GM21390 (cell line): Measurements from ENCODE around the gene UBE2E2.

Experiments
- ATAC-seq: cut with Tn5 transposase; IDR thresholded peaks from one replicate; pipeline ENCODE4 v1.9.1; 2021; ENCODE audit not compliant: unreplicated experiment

UBE2E2 gene

GRCh38 chr3:23272820-23273219, 69.7 kb downstream of the UBE2E2 start:
- no peak for ATAC-seq

GRCh38 chr3:23275061-23275460, 71.9 kb downstream of the UBE2E2 start:
- ATAC-seq = no peak

- no peak for ATAC-seq
Measured at GRCh38 chr3:23275814-23276213, 72.7 kb downstream of the UBE2E2 start.

GRCh38 chr3:23276913-23277658, 74.0 kb downstream of the UBE2E2 start:
- ATAC-seq = no peak

- no peak for ATAC-seq
Measured at GRCh38 chr3:23277688-23278087, 74.6 kb downstream of the UBE2E2 start.

- no peak for ATAC-seq
Measured at GRCh38 chr3:23283625-23284024, 80.5 kb downstream of the UBE2E2 start.

- no peak for ATAC-seq
Measured at GRCh38 chr3:23288286-23288685, 85.2 kb downstream of the UBE2E2 start.

DNA sequence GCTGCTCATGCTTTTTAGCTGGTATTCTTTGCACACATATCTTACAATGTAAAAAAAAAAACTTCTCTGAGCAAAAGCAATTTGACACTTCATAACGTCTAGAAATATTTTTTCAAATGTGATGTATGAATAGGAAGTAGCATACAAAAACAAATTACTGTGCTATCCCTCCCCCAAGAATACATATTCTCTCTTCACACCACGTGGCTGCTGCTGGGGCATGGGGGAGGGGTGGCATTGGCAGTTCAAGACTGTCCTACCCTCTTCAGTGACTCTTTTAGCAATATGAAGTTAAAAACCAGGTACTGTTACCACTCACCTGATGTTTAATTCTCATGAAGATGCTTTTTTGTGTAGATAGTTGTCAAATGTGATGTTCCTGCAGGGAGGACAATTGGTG, 85.6 kb downstream of the UBE2E2 start:
- no peak for ATAC-seq

DNA sequence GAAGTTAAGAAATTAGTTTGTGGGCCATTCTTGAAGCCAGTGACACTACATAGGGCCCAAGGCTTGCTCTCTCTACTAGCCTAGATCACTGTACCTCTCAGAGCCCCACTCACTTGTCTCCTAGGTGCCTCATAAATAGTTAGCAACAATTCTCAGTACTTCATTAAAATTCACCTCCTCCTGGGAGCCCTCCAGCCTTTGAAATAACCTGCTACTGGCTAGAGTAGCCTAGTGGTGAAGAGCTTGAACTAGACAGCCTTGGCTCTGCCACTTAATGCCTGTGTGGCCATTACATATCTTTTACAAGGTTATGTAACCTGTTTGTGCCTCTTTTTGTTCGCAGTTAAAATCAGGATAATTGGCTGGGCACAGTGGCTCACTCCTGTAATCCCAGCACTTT, 89.3 kb downstream of the UBE2E2 start:
- no peak for ATAC-seq

DNA sequence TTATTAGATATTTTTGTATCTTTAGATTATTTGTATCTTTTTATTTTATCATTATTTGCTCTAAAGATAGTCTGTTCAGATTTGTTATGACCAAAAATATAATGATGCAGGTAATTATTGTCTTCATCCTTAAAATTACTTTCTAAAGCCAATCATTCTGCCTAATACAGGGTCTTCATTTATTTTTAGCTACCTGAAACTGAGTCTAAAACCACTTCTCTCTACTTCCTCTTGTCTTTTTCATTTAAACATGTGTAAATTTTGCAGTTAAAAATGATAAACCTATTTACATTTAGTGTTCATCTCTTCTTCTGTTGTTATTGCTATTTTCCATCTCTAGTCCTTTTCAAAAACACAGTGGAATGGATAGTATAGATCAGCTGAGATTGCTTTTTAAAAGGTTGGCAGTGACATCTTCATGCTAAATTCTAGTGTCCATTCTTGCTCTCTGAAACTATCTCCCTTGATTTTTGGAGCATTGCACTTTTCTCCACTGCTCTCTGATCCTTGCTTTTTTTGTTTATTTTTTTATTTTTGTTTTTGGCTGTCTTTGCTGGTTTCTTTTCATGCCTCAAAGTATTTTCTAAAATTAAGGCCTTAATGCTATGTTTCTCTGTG, 91.8 kb downstream of the UBE2E2 start:
- no peak for ATAC-seq

DNA sequence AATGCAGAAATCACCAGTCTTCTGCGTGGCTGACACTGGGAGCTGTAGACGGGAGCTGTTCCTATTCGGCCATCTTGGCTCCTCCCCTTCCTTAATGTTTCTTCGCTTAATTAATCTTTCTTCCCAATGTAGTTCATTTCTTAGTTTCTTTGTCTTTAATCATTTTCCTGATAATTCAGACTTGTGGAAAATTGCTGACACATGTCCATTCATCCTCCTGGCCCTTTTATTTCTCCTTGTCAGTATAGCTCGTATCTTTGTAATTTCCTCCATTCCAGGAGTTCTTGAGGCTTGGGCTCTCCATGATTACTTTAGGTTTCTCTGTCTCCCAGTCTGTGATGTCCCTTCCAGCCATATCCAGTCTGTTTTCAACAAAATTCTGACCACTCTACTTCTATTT, 98.7 kb downstream of the UBE2E2 start:
- ATAC-seq = no peak

DNA sequence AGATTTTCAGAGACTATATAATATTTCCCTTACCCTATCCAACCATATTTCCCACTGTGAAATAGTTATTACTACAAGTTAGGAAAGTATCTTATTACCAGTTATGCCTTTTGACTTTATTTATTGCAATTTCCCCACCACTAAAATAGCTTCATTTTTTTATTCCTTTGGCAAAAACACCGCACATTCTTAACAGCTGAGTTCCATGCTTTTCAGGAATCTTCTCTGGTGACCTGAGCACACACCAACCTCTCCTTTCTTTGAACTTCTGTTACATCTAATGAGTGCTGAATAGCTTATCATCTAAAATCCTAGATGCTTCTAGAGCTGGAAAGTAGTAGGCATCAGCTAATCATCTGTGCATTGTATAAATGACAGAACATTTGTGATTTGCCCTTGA, 99.1 kb downstream of the UBE2E2 start:
- no peak for ATAC-seq

DNA sequence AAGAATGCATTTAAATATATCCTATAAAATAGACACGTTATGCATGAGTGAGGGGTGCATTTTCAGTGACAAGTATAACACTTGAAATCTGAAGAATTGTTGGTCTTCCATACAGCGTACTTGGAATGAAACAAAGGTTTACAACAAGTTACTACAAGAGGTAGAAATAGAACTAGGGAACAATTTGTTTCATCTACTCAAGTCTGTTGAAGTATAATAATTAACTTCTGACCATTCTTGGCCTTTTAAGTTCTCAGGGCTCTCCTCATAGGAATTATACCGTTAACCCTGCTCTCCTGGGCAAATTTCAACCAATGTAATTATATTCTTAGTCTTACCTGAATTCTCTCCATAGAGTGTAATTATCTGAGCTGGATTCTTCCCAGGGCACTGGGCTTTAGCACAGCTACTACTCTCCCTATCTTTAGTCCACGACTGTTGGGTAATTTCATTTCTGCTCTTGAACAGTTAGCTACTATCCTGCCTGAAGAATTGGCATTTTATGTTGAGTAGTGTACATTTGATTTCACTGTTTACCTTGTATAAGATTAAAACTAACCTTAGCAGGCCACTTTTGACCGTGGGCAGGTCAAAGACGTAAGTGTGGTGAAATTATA, 100.6 kb downstream of the UBE2E2 start:
- no peak for ATAC-seq

DNA sequence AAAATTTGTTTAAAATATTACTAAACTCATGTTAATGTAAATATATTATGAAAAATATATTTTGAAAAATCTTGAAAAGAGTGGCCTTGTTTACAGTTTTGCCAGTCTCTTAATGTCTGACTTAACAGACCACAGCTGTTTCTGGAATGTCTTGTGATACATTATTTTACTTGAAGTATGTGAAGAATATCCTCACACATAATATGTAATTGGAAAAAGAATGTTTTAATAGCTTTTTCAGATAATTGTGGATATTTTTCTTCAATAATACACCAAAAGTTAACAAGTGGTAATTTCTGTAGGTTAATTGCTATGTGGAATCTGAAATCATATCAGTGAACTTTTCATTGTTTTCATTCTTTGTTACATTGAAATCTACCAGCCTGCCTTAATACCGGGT, 101.3 kb downstream of the UBE2E2 start:
- no peak for ATAC-seq

GRCh38 chr3:23308986-23309625, 106.0 kb downstream of the UBE2E2 start:
- no peak for ATAC-seq

DNA sequence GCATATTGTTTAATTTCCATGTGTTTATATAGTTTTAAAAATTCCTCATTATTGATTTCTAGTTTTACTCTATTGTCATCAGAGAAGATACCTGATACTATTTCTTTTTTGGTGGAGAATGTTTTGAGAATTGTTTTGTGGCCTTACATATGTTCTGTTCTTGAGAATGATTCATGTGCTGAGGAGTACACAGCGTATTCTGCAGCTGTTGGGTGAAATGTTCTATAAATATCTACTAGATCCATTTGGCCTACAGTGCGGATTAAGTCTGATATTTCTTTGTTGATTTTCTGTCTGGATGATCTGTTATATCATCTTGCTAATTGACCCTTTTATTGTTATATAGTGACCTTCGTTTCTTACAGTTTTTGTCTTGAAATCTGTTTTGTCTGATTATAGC, 109.7 kb downstream of the UBE2E2 start:
- no peak for ATAC-seq

DNA sequence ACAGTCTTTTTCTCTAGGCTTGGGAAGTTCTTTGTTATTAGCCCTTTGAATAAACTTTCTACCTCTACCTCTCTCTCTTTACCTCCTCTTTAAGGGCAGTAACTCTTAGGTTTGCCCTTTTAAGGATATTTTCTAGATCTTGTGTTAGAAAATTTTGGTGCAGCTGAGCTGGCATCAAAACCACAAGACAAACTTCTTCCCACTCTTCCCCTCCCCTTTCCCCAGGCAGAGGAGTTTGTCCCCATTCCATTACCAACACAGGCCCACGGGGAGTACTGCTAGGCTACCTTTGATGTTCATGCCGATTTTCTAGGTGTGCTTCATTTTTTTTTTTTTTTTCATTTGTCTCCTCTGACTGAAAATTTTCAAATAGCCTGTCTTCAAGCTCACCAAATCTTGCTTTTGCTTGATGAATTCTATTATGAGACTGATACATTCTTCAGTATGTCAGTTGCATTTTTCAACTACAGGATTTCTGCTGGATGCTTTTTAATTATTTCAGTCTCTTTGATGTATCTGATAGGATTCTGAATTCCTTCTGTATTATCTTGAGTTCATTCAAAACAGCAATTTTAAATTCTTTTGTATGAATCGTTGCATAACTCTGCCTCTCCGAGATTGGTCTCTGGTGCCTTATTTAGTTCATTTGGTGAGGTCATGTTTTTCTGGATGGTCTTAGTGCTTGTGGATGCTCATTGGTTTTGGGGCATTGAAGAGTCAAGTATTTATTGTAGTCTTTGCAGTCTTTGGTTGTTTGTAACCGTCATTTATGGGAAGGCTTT, 112.0 kb downstream of the UBE2E2 start:
- no peak for ATAC-seq

GRCh38 chr3:23316924-23317323, 113.8 kb downstream of the UBE2E2 start:
- ATAC-seq = no peak

DNA sequence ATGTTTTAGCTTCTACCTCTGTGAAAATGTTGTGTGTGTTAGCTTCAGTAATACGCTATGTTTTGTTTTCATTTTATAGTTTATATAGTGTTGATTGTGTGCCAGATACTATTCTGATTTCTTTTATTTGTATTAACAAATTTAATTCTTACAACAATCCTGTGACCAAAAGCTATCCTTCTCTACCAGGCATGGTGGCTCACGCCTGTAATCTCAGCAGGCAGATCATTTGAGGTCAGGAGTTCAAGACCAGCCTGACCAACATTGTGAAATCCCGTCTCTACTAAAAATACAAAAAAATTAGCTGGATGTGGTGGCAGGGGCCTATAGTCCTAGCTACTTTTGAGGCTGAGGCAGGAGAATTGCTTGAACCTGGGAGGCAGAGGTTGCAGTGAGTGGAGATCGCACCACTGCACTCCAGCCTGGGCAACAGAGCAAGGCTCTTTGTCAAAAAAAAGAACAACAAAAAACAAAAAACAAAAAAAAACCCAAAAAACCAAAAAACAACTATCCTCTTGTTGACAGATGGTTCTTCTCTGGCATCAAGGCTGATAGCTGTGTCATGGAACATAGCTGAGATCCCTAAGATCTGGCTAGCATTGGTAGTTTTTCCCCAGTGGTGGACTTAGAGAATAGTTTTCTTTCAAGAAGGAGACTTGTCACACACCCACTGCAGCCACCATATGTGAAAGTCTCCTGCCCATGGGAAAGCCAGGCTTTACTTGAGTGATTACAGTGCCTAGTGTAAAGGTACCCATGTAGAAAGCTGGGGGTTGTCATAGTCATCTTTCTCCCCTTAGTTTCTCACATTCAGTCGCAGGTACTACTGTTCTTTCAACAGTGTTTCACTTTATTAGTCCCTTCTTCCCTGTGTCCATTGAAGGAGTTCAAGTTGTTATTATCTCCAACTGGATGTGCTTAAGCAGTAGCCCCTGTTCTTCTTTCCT, 116.5 kb downstream of the UBE2E2 start:
- ATAC-seq = no peak
